ENCODE results near the gene CAMK1.

GRCh38 chr3:9817436-9817835, 47.7 kb upstream of the CAMK1 start:
- TF ChIP-seq CTCF (IDR thresholded peaks at IDR 0.05; ENCODE audit: extremely low read depth in 1 of 2, insufficient read depth in 1 of 2, low read depth in 1 of 2, low read length in 2 of 2) (no peak), POLR2AphosphoS5 (IDR thresholded peaks at IDR 0.05; ENCODE audit: insufficient read depth, low read depth, low read length) (no peak), FOS (IDR thresholded peaks at IDR 0.05; ENCODE audit: borderline replicate concordance, insufficient read depth, low read length) (no peak), JUN (IDR thresholded peaks at IDR 0.05; ENCODE audit: borderline replicate concordance, insufficient read depth, insufficient read length, low read depth) (no peak), POLR2A (IDR thresholded peaks at IDR 0.05; ENCODE audit: low read depth, low read length) (no peak), EZH2 (IDR thresholded peaks at IDR 0.05; ENCODE audit: borderline replicate concordance, low read depth, low read length, severe bottlenecking) (no peak), MAX (IDR thresholded peaks at IDR 0.05; ENCODE audit: insufficient read depth, insufficient read length) (no peak), GATA2 (IDR thresholded peaks at IDR 0.05; ENCODE audit: insufficient read depth, insufficient read length, low read depth, low read length) (no peak), MYC (IDR thresholded peaks at IDR 0.05; ENCODE audit: low read depth, low read length) (no peak)
